HG02798 (cell line): ENCODE data around the gene CLCNKA.
"Not testable (repeated sequence)": the region's sequence is repeated elsewhere in the genome, so short reads cannot be mapped to it uniquely, and the experiment has no call there.

Source experiments
- ATAC-seq: cut with Tn5 transposase; IDR thresholded peaks from one replicate; pipeline ENCODE4 v1.9.1; 2021; ENCODE audit warnings: mild to moderate bottlenecking; ENCODE audit not compliant: unreplicated experiment, poor library complexity

The CLCNKA gene

DNA sequence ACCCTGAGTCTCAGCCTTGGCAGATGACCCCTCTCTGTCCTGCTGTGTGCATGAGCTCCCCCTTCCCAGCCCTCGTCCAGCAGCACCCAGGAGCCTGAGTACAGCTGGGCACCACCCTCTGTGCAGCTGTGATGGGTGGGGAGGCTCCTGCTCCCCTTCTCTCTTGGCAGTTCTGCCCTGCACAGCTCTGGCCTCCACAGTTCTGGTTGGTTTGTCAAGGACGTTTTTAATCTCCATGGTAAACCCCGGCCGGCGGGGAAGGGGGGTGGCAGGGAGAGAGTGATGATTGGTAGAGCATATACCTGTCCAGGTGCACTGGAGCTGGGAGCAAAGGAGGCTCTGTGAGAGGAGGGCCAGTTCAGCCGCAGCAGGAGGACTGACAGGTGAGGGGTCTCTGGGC is at the start of gene CLCNKA:
Gene CLCNKA (plus strand): TSS at position 356 of the 400 bp plus-strand sequence. CDS start 584 bp downstream, outside the sequence.
- ATAC-seq = no peak

DNA sequence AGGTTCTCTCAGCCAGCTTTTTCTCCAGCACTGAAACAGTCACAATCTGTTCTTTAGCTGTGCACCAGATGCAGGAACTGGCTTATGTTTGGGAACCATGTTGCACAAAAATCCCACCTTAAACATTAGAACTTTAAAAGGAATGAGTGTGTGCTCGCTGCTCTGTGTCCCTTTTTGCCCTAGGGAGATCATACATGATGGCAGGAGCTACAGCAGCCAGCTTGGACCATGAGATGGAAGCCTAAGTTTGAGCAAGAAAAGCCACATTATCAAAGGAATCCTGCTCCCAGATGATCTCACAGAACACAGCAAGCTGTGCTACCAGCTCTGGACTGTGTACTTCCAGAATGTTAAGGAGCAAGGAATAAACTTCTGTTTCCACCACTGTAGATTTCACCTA is 49.4 kb upstream of the CLCNKA start:
- no peak for ATAC-seq

DNA sequence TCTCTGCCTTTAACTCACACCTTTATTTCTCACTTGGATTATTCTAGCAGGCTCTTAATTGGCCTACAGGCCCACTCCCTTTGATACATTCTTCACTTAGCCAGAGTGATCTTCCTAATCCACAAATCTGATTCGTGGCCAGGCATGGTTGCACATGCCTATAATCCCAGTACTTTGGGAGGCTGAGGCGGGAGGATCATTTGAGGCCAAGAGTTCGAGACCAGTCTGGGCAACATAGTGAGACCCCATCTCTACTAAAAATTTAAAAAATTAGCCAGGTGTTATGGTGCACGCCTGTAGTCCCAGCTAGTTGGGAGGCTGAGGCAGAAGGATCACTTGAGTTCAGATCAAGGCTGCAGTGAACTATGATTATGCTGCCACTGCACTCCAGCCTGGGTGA is 48.1 kb upstream of the CLCNKA start:
- ATAC-seq = no peak

DNA sequence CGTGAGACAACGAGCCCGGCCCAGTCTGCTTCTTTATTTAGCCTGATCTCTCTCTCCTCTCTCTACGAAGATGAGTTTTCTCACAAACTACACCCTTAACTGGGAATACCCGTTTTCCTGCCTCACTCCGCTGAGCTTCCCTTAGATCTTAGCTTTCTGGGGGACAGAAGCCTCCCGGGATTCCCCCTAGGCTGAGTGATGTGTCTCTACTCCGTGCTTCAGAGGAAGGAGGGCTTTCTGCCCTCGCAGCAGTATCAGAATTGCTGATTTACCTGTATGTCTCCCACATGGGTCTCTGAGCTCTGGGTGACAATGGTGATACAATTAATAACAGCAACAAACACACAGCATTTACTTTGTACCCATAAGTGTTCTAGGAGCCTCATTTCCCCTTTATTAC is 47.0 kb upstream of the CLCNKA start:
- peak; percentile 19 for ATAC-seq

DNA sequence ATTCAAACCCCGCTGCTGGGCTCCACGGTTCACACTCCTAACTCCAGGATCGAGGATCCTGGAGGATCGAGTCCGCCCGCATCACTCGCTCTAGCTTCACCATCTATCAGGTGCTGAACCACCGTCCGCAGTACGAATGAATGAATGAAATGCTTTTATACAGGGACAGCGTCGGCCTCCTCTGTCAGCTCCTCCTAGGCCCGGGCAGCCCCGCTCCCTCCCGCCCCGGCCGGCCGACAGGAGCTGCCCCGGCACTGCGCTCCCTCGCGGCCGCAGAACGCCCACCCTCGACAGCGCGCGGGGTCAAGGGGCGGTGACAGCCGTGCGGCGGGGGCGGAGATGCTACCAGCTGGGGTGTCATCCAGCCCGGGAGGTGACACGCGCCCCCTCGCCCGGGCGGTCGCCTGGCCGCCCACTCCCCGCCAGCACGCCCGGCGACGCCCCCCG is 46.5 kb upstream of the CLCNKA start:
- peak; percentile 73 for ATAC-seq

DNA sequence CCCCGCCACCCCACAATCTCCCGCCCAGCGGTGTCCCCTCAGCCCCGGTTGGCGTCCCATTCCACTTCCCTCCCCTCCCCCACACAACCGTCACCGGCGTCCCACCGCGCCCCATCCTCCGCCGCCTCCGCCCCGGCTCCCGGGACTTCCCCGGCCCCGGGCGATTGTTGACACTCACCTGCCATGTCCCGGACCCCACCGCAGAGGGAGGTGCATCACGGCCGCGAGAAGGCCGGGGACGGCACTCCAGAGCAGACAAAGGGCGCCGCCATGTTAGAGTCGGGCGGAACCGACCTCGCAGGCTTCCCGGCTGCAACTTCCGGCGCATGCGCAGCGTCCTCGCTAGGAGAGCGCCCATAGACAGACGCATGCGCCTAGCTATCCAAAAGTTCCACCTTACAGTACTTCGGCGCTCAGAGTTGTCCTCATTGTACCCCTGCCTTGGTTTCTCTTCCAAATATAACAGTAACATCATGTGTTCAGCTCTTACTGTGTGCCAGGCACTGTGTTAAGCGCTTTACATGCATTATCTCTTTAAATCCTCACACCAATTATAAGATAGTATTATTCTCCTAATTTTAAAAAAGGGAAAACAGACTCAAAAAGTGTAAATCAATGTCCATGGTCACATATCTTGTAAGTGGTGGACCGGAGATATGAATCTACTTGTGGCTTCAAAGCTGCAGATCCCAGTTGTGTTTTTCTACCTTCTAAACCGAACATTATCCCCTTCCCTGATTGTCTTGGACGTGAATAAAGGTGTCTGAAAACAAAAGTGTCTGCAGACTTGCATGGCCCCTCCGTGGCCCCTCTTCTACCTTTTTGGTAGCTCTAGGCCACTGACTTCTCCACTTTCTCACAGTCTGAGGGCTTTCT is 45.8 kb upstream of the CLCNKA start, which contains the start of gene ZBTB17:
Gene ZBTB17 (minus strand): TSS at position 297 of the 876 bp plus-strand sequence. CDS start 27,606 bp downstream, outside the sequence.
- ATAC-seq = peak; percentile 86

DNA sequence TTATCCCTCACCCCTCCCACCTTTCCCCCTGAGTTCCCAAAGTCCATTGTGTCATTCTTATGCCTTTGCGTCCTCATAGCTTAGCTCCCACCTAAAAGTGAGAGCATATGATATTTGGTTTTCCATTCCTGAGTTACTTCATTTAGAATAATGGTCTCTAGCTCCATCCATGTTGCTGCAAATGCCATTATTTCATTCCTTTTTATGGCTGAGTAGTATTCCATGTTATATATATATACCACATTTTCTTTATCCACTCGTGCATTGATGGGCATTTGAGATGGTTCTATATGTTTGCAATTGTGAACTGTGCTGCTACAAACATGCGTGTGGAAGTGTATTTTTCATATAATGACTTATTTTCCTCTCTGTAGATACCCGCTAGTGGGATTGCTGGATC is 43.9 kb upstream of the CLCNKA start:
- not testable (repeated sequence) for ATAC-seq

DNA sequence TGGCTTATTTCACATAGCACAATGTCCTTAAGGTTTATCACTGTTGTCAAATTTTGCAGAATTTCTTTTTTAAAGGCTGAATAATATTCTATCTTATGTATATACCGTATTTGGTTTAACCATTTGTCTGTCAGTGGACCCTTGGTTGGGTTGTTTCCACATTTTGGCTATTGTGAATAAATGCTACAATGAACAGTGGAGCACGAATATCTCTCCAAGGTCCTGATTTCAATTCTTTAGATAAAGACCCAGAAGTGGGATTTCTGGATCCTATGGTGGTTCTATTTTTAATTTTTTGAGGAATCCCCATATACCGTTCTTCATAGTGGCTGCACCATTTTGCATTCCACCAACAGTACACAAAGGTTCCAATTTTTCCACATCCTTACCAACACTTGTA is 40.2 kb upstream of the CLCNKA start:
- ATAC-seq = no peak

DNA sequence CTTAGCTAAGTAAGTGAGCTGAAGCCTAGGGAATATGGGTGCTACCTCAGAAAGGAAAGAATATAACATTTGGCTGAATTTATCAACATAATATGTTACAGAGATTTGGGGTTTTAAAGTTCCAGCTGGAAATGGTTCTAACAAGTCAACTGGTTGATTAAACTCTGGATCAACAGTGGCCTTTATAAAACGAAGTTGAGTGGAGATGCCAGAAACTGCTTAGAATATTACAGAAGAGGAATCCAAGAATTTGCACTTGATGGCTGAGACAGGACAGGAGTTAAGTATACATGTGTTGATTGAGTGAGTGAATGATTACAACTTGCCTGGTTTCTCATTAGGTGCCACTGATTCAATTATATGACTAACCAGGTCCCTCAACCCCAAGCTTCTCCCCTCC is 38.6 kb upstream of the CLCNKA start:
- ATAC-seq = no peak

DNA sequence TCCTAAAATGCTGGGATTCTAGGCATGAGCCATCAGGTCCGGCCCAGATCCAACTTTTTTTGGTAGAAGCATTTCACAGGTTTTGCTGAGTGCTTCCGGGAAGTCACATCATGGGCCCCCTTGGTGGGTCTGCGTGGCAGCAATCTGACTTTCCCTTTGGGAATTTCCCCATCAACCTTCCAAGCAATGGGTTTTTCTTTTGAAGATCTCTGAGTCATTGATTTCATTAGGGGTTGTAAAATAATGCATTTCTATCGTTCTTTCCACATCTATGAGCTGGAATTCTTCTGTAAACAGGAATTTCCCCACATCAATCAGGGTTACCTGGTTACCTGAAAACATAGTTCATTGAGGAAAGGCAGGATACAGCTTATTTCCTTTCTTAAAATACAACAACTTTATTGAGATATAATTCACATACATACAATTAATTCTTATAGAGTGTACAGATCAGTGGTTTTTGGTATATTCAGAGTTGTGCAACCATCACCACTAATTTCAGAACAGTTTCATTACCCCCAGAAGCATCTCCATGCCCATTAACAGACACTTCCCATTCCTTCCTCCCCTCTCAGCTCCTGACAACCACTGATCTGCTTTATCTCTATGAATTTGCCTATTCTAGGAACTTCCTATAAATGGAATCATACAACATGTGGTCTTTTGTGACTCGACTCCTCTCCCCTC is 36.1 kb upstream of the CLCNKA start:
- ATAC-seq = no peak

DNA sequence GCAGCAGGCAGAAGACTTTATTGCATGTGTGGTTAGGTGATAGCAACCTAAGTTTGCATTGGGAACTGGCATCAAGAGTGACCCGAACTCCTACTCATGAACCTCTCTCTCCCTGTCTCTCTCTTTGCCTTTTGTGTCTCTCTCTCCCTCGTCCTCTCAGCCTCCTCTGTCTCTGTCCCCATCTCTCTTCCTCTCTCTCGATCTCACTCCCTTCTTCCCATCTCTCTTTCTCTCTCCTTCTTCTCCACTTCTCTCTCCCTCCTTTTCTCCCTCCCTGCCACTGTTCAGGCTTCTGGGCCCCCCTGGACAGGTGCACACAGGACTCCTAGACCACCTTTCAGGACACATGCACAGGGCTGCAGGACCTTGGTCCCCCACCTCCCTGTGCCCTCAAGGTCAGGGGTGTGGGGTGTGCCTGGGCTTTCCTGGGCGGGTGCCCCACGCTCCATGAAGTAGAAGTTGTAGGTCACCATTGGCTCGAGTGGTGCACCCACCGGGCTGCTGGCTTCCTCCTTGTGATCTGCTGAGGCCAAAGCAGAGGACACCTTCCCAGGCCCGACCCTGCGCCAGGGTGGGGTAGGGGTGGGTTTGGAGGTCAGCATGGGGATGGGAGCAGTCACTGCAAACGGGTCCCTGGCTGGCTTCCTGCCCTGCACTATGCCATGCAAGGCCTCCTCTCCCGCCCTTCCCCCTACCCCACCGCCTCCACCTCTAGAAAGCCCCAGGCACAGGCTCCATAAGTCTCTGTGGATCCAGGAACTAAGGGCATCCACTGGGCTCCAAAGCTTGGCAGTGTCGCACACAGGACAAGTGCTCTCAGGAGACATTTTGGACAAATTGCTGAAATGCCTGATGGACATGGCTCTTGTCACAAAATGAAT is 32.7 kb upstream of the CLCNKA start:
- ATAC-seq = no peak

DNA sequence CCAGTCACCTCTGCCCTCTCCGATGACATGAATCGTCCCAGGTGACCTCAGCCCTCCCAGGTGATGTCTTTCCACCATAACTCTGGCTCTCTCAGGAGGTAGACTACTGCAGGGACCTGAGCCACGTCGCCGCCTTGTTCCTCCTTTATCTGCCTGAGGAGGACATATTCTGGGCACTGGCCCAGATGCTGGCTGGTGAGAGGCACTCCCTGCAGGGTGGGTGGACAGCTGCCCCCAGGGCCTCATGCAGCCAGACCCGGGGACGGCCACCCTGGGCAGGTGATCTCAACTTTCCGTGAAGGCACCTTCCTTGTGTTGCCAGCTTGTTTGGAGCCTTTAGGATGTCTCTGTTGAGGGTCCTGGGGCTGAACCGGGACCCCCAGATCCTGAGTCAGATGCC is 32.1 kb upstream of the CLCNKA start:
- no peak for ATAC-seq

DNA sequence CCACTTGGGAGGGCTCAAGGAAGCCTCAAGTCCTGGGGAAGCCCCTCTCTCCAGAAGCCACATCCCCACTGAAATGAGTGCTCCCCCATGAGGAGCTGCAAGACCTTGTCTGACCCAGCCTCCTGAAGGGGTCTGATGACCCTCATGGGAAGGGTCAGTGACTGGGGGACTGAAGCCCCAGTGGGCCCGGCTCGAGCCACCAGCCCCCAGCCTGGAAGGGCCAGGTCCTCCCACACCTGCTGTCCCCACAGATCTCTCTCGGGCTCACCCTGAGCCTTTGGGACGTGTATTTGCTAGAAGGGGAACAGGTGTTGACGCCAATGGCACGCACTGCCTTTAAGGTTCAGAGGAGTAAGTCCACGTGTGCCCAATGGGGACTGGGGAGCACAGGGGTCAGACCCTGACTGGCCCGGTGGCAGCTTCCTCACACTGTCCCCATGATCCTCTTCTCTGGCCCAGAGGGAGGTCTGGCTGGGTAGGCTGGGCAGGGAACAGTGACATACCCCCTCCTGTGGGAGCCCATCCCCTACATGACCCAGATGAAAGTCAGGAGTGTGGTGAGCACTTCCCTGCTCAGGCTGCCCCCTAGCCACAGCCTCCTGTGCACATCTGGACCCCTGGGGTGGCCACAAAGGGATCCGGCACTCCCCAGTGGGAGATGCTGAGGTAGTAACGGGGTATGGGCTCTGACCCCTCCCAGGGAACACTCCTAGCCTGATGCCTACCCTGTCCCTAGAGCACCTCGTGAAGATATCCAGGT is 30.2 kb upstream of the CLCNKA start:
- ATAC-seq = no peak

DNA sequence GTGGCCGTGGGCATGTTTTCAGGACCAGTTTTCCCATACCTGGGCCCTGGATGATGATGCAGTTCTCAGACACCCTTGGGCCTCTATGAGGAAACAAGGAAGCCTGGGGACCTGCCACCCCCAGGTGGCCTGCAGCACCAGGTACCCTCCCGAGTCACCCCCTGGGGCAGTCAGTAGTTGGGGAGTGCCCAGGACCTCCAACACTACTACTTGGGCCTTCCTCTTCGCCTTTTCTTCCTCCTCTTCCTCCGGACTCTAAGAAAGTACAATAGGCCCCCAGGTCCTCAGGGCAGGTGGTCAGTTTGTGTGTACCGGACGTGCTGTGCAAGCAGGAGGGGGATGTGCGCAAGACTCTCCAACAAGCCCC is 29.7 kb upstream of the CLCNKA start:
- ATAC-seq = no peak

DNA sequence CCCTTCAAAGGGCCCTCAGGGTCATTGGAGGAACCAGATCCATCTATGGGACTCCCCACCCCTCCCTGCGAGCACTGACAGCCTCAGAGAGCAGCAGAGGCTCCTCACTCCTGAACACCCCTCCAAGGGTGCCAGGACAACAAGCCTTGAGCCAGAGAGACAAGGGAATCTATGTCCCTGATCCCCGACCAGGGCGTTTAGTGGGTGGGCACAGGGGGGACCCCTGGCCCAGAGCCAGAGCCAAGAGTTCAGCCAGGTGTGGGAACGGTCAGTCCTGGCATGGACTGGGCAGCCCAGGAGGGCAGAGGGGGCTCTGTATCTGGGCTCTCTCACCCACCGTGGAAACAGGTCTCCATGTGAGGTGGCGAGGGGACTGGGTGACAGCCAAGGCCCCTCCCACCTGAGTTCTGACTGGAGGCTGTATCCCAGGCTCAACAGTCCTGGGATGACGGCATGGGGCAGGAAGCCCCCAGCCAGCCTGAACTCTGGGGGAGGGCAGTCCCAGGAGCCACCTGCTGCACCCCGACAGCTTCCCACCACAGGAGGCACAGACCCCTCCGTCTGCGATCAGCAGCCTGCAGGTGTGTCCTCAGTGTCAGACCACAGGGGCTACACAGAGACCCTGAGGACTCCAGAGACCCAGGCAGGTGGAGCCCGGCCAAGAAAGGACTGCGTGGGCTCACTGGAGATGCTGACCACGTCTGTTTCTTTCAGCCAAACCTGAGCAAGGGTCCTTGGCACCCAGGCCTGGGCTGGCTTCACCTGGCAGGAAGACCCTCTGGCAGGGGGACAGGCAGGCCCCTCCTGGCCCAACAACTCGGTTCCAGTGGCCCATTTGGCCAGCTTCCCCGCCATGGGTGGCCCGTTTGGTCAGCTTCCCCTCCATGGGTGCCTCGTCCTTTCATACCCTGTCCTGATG is 29.0 kb upstream of the CLCNKA start:
- ATAC-seq = no peak

DNA sequence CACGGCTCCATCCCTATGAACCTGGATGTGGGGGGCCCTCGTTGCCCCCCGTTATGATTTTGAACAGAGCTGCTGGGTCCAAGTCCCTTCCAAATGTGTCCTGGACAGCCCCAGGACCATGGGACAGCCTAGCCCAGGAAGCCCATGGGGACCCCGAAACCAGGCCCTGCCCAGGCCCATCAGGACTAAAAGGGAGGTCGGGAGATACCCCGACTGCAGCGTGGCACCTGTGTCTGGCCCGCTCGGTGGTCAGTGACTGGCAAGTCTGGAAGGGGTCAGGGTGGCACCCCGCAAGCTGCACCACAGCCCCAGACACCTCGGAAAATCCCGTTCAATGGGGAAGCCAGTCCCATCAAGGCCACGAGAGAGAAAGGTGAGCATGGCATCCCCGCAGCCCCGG is 28.2 kb upstream of the CLCNKA start:
- no peak for ATAC-seq

DNA sequence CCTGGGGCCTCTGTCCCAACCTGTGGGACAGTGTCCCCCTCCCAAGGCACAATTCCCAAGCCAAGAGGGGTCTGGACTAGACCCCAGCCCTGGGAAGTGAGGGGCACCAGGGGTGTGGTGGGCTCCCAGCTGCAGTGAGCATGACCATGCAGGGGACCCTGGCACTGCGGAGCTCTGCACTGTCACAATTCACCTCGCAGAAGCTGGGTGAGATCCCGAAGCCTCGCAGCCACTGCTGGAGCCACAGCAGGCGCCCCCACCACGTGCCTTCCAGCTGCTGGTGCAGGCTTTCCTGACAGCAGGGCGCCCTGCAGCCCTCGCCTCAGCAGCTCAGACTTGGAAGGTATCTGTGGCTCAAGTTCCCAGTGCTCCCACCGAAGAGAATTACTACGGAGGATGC is 27.8 kb upstream of the CLCNKA start:
- no peak for ATAC-seq

DNA sequence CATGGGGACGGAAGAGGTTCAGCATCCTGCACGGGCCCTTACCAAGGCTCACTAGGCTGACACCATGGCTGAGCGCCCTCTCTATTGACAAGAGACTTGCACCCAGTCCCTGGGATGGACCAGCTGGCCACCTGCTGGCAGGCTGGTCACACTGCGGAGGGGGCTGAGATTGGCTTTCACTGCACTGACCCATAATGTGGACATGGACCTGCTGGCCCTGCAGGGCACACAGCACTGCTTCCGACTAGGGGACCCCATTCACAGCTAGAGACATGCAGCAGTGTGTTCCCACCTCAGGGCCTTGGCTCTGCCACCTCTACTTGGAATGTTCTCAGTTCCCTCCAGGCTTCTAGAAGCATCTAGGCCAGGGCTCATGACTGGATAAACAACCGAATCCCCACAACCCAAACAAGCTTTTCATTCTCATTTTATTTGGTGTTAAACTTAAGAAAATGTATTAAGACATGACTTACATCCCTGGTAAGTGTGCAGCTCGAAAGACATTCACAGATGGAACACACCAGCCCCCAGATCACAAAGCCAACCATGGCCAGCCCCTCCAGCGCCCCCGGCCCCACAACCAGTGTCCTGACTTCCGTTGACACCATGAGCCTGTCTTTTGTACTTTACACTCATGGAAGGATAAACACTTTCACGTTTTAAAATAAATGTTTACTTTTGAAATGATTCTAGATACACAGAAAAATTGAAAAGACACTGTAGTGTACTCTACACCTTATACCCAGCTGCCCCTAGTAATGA is 27.1 kb upstream of the CLCNKA start:
- ATAC-seq = no peak
